Measurements from ENCODE around the gene DACT2.

DACT2 gene

DNA sequence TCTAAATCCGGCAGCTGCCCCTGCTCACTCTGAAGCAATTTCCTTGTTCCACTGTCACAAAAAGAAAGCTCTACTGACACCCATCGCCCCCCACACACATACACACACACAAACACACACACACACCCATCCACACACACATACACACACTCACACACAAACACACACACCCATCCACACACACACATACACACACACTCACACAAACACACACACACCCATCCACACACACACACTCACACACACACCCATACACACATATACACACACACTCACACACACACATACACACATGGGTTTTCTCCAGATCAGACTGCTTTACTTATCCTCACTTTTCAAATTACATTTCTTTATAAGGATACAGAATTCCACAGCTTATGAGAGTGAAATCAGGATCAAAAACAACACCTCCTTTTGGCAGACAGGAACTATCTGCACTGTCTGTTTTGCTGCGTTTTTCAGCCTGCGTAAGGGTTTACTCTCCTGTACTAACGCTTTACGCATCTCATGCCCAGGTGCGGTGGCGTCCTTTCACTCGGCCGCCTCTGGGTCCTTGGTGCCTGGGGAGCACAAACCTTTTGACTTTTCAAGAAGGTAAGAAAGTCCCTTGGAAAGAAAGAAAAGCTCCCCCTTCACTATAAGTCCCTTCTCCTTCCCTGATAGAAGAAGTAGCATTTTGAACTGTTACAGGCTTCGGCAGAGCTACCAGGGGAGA, 8.0 kb downstream of the DACT2 start:
- Histone ChIP-seq H3K4me1 (ENCODE audit: insufficient read depth, poor library complexity, severe bottlenecking) (no peaks in the 10 kb centered on the region), H3K36me3 (ENCODE audit: low read depth) (no peaks in the 10 kb centered on the region)
- ATAC-seq (ENCODE audit: low read depth) = no peak

GRCh38 chr6:168310945-168311344, 8.6 kb downstream of the DACT2 start:
- TF ChIP-seq, protein P1, sequence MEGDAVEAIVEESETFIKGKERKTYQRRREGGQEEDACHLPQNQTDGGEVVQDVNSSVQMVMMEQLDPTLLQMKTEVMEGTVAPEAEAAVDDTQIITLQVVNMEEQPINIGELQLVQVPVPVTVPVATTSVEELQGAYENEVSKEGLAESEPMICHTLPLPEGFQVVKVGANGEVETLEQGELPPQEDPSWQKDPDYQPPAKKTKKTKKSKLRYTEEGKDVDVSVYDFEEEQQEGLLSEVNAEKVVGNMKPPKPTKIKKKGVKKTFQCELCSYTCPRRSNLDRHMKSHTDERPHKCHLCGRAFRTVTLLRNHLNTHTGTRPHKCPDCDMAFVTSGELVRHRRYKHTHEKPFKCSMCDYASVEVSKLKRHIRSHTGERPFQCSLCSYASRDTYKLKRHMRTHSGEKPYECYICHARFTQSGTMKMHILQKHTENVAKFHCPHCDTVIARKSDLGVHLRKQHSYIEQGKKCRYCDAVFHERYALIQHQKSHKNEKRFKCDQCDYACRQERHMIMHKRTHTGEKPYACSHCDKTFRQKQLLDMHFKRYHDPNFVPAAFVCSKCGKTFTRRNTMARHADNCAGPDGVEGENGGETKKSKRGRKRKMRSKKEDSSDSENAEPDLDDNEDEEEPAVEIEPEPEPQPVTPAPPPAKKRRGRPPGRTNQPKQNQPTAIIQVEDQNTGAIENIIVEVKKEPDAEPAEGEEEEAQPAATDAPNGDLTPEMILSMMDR (IDR thresholded peaks at IDR 0.05; ENCODE audit: poor library complexity, severe bottlenecking) = no peak
- H3K4me3 ChIP-seq (ENCODE audit: severe bottlenecking) = no peak overlapping the region
- H3K9me3 ChIP-seq (ENCODE audit: severe bottlenecking) = no peaks in the 10 kb centered on the region
- no peak overlapping the region for H3K27ac ChIP-seq (ENCODE audit: poor library complexity, severe bottlenecking)
- no peaks in the 10 kb centered on the region for H3K4me1 ChIP-seq (ENCODE audit: insufficient read depth, poor library complexity, severe bottlenecking)
- H3K36me3 ChIP-seq (ENCODE audit: low read depth) = no peaks in the 10 kb centered on the region
- peaks cover 17% of the 10 kb centered on the region for H3K27me3 ChIP-seq (ENCODE audit: insufficient read depth, poor library complexity, severe bottlenecking)
- no peak for DNase-seq (ENCODE audit: low spot score)
- no peak for ATAC-seq (ENCODE audit: low read depth)

More for the DNA sequence above, 8.0 kb downstream of the DACT2 start:
- no peak overlapping the region for H3K4me3 ChIP-seq (ENCODE audit: severe bottlenecking)
- TF ChIP-seq, protein P1 (IDR thresholded peaks at IDR 0.05; ENCODE audit: poor library complexity, severe bottlenecking) = no peak
- no peaks in the 10 kb centered on the region for H3K9me3 ChIP-seq (ENCODE audit: severe bottlenecking)
- H3K27me3 ChIP-seq (ENCODE audit: insufficient read depth, poor library complexity, severe bottlenecking) = peaks cover 17% of the 10 kb centered on the region
- H3K27ac ChIP-seq (ENCODE audit: poor library complexity, severe bottlenecking) = no peak overlapping the region
- DNase-seq (ENCODE audit: low spot score) = no peak

DNA sequence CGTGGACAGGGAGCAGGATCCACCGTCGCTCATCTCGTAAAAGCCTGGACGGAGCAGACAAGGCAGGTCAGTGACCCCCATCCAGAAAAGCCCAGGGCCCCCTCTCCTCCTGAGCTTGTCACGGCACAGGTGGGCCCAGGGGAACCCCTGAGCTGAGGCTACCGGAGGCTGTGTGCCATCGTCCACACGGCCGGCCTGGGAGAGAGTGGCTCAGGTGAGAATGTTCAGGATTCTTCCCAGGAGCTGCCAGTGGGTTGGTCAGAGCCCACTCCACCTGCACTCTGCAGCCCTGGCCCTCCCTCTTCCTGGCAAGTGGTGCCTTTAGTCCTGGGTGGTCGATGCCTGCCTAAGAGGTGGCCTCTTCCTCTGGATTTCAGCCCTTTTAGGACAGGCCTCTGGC, 9.2 kb downstream of the DACT2 start:
- H3K9me3 ChIP-seq (ENCODE audit: severe bottlenecking) = no peaks in the 10 kb centered on the region

GRCh38 chr6:168309997-168310396, 9.6 kb downstream of the DACT2 start:
- TF ChIP-seq, protein P1 (IDR thresholded peaks at IDR 0.05; ENCODE audit: poor library complexity, severe bottlenecking) = no peak
- Histone ChIP-seq H3K4me1 (ENCODE audit: insufficient read depth, poor library complexity, severe bottlenecking) (no peaks in the 10 kb centered on the region), H3K27ac (ENCODE audit: poor library complexity, severe bottlenecking) (no peak overlapping the region), H3K4me3 (ENCODE audit: severe bottlenecking) (no peak overlapping the region), H3K36me3 (ENCODE audit: low read depth) (no peaks in the 10 kb centered on the region), H3K9me3 (ENCODE audit: severe bottlenecking) (no peaks in the 10 kb centered on the region), H3K27me3 (ENCODE audit: insufficient read depth, poor library complexity, severe bottlenecking) (peaks cover 7% of the 10 kb centered on the region)
- ATAC-seq (ENCODE audit: low read depth) (no peak), DNase-seq (ENCODE audit: low spot score) (no peak)

More for the DNA sequence above, 9.2 kb downstream of the DACT2 start:
- H3K4me3 ChIP-seq (ENCODE audit: severe bottlenecking) = no peak overlapping the region
- H3K27ac ChIP-seq (ENCODE audit: poor library complexity, severe bottlenecking) = no peak overlapping the region
- ATAC-seq (ENCODE audit: low read depth) = no peak
- no peaks in the 10 kb centered on the region for H3K36me3 ChIP-seq (ENCODE audit: low read depth)
- no peak for DNase-seq (ENCODE audit: low spot score)
- TF ChIP-seq, protein P1 (IDR thresholded peaks at IDR 0.05; ENCODE audit: poor library complexity, severe bottlenecking) = no peak
- H3K4me1 ChIP-seq (ENCODE audit: insufficient read depth, poor library complexity, severe bottlenecking) = no peaks in the 10 kb centered on the region
- H3K27me3 ChIP-seq (ENCODE audit: insufficient read depth, poor library complexity, severe bottlenecking) = peaks cover 11% of the 10 kb centered on the region

GRCh38 chr6:168309183-168309582, 10.4 kb downstream of the DACT2 start:
- H3K4me1 ChIP-seq (ENCODE audit: insufficient read depth, poor library complexity, severe bottlenecking) = no peaks in the 10 kb centered on the region
- H3K27ac ChIP-seq (ENCODE audit: poor library complexity, severe bottlenecking) = no peak overlapping the region
- TF ChIP-seq, protein P1 (IDR thresholded peaks at IDR 0.05; ENCODE audit: poor library complexity, severe bottlenecking) = no peak
- no peak overlapping the region for H3K4me3 ChIP-seq (ENCODE audit: severe bottlenecking)
- ATAC-seq (ENCODE audit: low read depth) = no peak
- H3K36me3 ChIP-seq (ENCODE audit: low read depth) = no peaks in the 10 kb centered on the region
- no peak for DNase-seq (ENCODE audit: low spot score)
- peaks cover 1% of the 10 kb centered on the region for H3K27me3 ChIP-seq (ENCODE audit: insufficient read depth, poor library complexity, severe bottlenecking)
- H3K9me3 ChIP-seq (ENCODE audit: severe bottlenecking) = no peaks in the 10 kb centered on the region

All from RWPE2 (cell line).